ENCODE measurements around the gene GYS1. TPM values are rescaled to one million over a fixed set of nuclear protein-coding genes. Genes with fewer than 3 reads are reported as not detected.

The GYS1 gene
- polyA plus RNA-seq, 1 experiment: 49.7 TPM

GRCh38 chr19:48943081-48943480 is 50.0 kb downstream of the GYS1 start:
- no peaks in the 10 kb centered on the region for H3K36me3 ChIP-seq (ENCODE audit: control insufficient read depth, insufficient read depth, low read length)
- CTCF ChIA-PET: interaction anchor here (1.2 kb wide), 1 partner anchor 9 kb away, joined by 3 read pairs; no protein-coding TSS in a partner anchor
- H3K27me3 ChIP-seq (ENCODE audit: control insufficient read depth, insufficient read depth, low read length): no peaks in the 10 kb centered on the region; the same call in 1 of the 2 replicates
- no peak overlapping the region for H3K4me3 ChIP-seq (ENCODE audit: low read depth, low read length)
- POLR2A ChIA-PET: no interaction called here
- no peak for TF ChIP-seq CTCF (IDR thresholded peaks at IDR 0.05; ENCODE audit: insufficient read depth, low read depth, low read length)
- no peak for DNase-seq (ENCODE audit: low read depth)

GRCh38 chr19:48940902-48941301 is 52.2 kb downstream of the GYS1 start:
- Histone ChIP-seq H3K36me3 (ENCODE audit: control insufficient read depth, insufficient read depth, low read length) (no peaks in the 10 kb centered on the region), H3K27me3 (ENCODE audit: control insufficient read depth, insufficient read depth, low read length) (no peaks in the 10 kb centered on the region; the same call in 1 of the 2 replicates), H3K4me3 (ENCODE audit: low read depth, low read length) (no peak overlapping the region)
- DNase-seq (ENCODE audit: low read depth): no peak
- POLR2A ChIA-PET: no interaction called here
- CTCF ChIA-PET: interaction anchor here (0.6 kb wide), 1 partner anchor 9 kb away, joined by 6 read pairs; no protein-coding TSS in a partner anchor
- no peak for TF ChIP-seq CTCF (IDR thresholded peaks at IDR 0.05; ENCODE audit: insufficient read depth, low read depth, low read length)

- Histone ChIP-seq H3K36me3 (ENCODE audit: control insufficient read depth, insufficient read depth, low read length) (no peaks in the 10 kb centered on the region), H3K4me3 (ENCODE audit: low read depth, low read length) (no peak overlapping the region), H3K27me3 (ENCODE audit: control insufficient read depth, insufficient read depth, low read length) (no peaks in the 10 kb centered on the region)
- ChIA-PET CTCF (no interaction called here), POLR2A (no interaction called here)
- no peak for DNase-seq (ENCODE audit: low read depth)
- no peak for TF ChIP-seq CTCF (IDR thresholded peaks at IDR 0.05; ENCODE audit: insufficient read depth, low read depth, low read length)
These were observed 54.9 kb downstream of the GYS1 start for GRCh38 chr19:48938256-48938655.

GRCh38 chr19:48935864-48936263 is 57.2 kb downstream of the GYS1 start:
- no peak for TF ChIP-seq CTCF (IDR thresholded peaks at IDR 0.05; ENCODE audit: insufficient read depth, low read depth, low read length)
- Histone ChIP-seq H3K27me3 (ENCODE audit: control insufficient read depth, insufficient read depth, low read length) (no peaks in the 10 kb centered on the region), H3K36me3 (ENCODE audit: control insufficient read depth, insufficient read depth, low read length) (no peaks in the 10 kb centered on the region), H3K4me3 (ENCODE audit: low read depth, low read length) (no peak overlapping the region)
- ChIA-PET POLR2A (no interaction called here), CTCF (no interaction called here)
- no peak for DNase-seq (ENCODE audit: low read depth)

GRCh38 chr19:48934837-48935236 is 58.3 kb downstream of the GYS1 start:
- TF ChIP-seq CTCF (IDR thresholded peaks at IDR 0.05; ENCODE audit: insufficient read depth, low read depth, low read length): no peak
- DNase-seq (ENCODE audit: low read depth): no peak
- no peaks in the 10 kb centered on the region for H3K36me3 ChIP-seq (ENCODE audit: control insufficient read depth, insufficient read depth, low read length)
- H3K4me3 ChIP-seq (ENCODE audit: low read depth, low read length): no peak overlapping the region
- H3K27me3 ChIP-seq (ENCODE audit: control insufficient read depth, insufficient read depth, low read length): no peaks in the 10 kb centered on the region
- CTCF ChIA-PET: no interaction called here
- POLR2A ChIA-PET: no interaction called here

Measured in BJ (cell line).